Stimulated activated CD8-positive, alpha-beta memory T cell treated with anti-CD3 and anti-CD28 coated beads, Interleukin-15, amount 100 ng/mL, for 48 hours (primary cell): ENCODE data around the gene BAIAP2L1.

ENCODE experiments used
- DNase-seq, 2 donors: peaks; one replicate each; pipeline ENCODE4 v3.0.0-alpha.2; 2020; ENCODE audit warnings: low read depth in 2 of 2

Gene BAIAP2L1

DNA sequence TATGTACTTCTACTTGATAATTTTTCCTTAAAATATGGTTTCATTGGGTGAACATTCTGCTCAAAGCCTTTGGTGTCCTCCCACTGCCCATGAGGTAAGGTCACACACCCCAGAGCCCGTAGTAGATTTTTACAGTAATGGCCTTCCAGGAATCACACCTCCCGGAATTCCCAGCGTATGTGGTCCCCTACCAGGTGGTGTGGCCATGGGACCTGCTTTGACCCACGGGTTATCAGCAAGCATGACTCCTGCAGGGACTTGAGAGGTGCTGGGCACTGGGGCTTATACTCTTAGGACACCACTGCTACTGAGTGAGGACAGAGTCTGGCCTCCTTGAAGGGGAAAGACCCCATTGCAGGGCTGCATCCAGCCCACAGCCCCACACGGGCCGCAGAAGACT, 42.2 kb downstream of the BAIAP2L1 start:
- no peak for DNase-seq

DNA sequence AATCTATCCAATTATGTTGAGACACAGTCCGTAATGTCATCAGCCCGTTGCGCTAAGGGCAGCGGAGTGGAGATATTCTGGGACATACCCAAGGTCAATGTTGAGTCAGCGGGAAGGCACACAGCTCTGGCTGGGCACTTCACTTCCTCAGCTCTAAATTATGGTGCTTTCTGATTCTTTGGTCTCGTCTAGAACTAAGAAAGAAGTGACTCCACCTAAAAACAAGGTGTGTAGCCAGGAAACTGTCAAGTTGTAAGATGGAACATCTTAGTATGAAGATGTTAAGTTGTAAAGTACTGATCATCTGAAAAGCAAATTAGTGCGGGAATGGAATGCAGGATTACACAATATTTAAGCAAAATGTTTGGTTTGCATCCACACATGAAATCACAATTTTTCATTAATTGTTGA, 43.1 kb downstream of the BAIAP2L1 start:
- no peak for DNase-seq

- DNase-seq, result no peak
These were observed 45.7 kb downstream of the BAIAP2L1 start for GRCh38 chr7:98355250-98355538.

- DNase-seq, result no peak
These were observed 46.2 kb downstream of the BAIAP2L1 start for GRCh38 chr7:98354511-98355249.

- no peak for DNase-seq
These were observed 46.8 kb downstream of the BAIAP2L1 start for GRCh38 chr7:98354052-98354451.

DNA sequence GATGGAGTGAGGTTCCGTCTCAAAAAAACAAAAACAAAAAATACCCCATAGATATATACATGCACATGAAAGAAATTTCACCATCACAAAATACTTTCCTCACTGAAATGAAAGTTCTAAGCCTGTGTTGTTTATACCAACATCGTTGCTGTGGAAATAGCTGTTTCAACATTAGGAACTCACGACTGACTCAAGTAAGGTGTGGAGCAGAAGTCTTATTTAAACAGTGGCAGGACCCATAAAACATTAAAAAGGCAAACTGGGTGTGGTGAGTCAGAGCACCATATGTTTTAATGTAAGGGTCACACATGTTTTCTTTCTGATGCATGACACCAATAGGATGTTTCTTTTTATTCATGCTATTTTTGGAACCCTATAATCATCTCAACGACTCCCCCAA, 48.3 kb downstream of the BAIAP2L1 start:
- no peak for DNase-seq

GRCh38 chr7:98351136-98351535, 49.8 kb downstream of the BAIAP2L1 start:
- DNase-seq, result no peak

GRCh38 chr7:98348726-98349474, 52.0 kb downstream of the BAIAP2L1 start:
- DNase-seq, result no peak

DNA sequence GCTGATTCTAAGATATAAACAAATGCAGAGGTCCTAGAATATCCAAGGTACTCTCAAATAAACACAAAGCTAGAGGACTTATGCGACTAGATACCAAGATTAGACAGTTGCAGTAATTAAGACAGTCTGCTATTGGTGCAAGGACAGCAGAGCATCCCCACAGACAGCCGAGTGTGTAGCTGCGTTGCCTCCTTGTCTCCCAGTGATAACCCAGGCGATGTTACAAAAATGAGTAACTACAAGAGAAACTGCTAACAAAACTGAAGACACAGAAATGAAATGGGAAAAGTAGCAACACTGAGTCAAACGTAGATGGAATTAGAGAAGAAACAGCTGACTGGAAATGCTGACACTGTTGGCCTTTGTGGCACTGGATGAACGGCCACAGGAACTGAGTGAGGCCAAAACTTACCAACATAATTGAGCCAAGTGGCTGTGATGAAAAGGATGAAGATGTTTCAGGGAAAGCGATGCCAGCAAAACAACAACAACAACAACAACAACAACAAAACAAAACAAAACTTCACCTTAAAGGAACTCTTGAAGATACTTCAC, 54.3 kb downstream of the BAIAP2L1 start:
- no peak for DNase-seq

- no peak for DNase-seq
These were observed 59.8 kb downstream of the BAIAP2L1 start for GRCh38 chr7:98341106-98341505.

- no peak for DNase-seq
These were observed 61.8 kb downstream of the BAIAP2L1 start for GRCh38 chr7:98339043-98339442.

GRCh38 chr7:98338441-98338840, 62.4 kb downstream of the BAIAP2L1 start:
- DNase-seq, result no peak

DNA sequence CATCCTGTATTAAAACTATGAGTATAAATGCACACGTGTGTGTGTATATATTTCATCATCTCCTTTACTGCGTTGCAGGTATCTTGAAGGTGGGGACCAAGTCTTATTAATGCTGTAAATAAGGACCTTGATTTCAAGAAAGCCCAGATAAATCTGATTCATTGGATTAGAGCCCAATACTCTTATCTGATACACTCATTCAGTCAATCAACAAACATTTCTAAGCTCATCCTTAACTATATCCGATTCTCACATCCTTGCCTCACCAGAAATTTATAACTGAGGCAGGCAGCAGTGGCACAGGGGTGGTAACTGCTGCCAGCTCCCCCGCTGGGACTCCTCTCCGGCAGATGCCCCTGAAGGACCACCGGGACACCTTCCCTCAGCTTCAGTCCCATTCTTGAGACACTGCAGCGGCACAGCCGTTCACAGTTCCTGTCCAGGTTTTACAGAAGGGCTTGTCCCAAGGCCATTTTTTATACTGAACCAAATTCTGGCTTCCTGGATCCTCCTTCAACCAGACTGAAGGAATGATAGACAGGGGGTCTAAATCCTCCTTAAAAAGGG, 65.4 kb downstream of the BAIAP2L1 start:
- DNase-seq, result no peak

- no peak for DNase-seq
These were observed 66.8 kb downstream of the BAIAP2L1 start for GRCh38 chr7:98334081-98334480.

DNA sequence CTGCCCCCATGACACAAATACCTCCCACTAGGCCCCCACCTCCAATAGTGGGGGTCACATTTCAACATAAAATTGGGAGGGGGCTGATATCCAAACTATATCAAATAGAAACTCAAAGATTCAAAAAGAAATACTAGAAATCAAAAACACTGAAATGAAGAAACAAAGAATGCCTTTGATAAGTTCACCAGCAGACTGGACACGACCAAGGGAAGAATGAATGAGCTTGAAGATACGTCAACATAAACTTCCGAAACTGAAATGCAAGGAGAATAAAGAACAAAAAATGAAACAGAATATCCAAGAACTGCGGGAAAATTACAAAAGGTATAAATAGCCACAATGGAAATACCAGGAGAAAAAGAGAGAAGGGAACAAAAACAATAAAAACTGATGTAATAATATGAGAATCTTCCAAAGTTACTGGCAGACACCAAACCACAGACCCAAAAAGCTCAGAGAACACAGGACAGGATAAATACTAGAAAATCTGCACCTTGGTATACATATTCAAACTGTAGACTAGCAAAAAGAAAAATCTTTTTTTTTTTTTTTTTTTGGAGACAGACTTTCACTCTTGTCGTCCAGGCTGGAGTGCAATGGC, 69.9 kb downstream of the BAIAP2L1 start:
- no peak for DNase-seq

GRCh38 chr7:98329791-98330373, 71.0 kb downstream of the BAIAP2L1 start:
- DNase-seq, result no peak

GRCh38 chr7:98329100-98329790, 71.6 kb downstream of the BAIAP2L1 start:
- DNase-seq, result no peak

GRCh38 chr7:98324782-98325181, 76.1 kb downstream of the BAIAP2L1 start:
- DNase-seq, result no peak

GRCh38 chr7:98323597-98324322, 77.1 kb downstream of the BAIAP2L1 start:
- DNase-seq, result no peak

GRCh38 chr7:98322331-98323270, 78.3 kb downstream of the BAIAP2L1 start:
- no peak for DNase-seq
